Pancreas (tissue), 10 donors: ENCODE data around the gene ZNF443. TPM values are rescaled to one million over a fixed set of nuclear protein-coding genes. Genes with fewer than 3 reads are reported as not detected.
"Not testable (repeated sequence)": the region's sequence is repeated elsewhere in the genome, so short reads cannot be mapped to it uniquely, and the experiment has no call there.

Experiments
- ATAC-seq, 4 donors: fragments of 200-7000 bp; cut with Tn5 transposase; one replicate each; pipeline versions ENCODE4 v1.8.0 to v1.9.1; 2020; ENCODE audit warnings: mild to moderate bottlenecking in 4 of 4, moderate library complexity in 4 of 4
- DNase-seq, 6 donors: peaks; one replicate each; pipeline ENCODE4 v3.0.0-alpha.2; 2020
- FAIRE-seq: peaks from 2 replicates; lab custom pipeline; 2012; peaks lifted over from hg19 to GRCh38; lab: Jason Lieb, UNC
- H3K27ac ChIP-seq, 4 donors: fragments of 200-600 bp; sonication (generic); 1 replicate in 3 of 4; 2 replicates in 1 of 4; pipeline versions ENCODE4 v1.5.0 to v1.8.0; 2020
- H3K27me3 ChIP-seq, 4 donors: fragments of 200-600 bp; one replicate each; pipeline ENCODE4 v1.8.0; 2021
- H3K36me3 ChIP-seq, 3 donors: fragments of 200-600 bp; sonication (generic) in 1 of 3; one replicate each; pipeline versions ENCODE4 v1.5.0 to v1.8.0; 2020 to 2021
- H3K4me1 ChIP-seq, 3 donors: fragments of 200-600 bp; one replicate each; pipeline ENCODE4 v1.8.0; 2021
- H3K4me3 ChIP-seq, 4 donors: fragments of 200-600 bp; sonication (generic) in 2 of 4; one replicate each; pipeline versions ENCODE4 v1.5.0 to v1.8.0; 2020 to 2021
- H3K9me3 ChIP-seq, 4 donors: fragments of 200-600 bp; one replicate each; pipeline ENCODE4 v1.8.0; 2021
- WGBS, 2 donors: extraction: QIAGEN DNeasy Blood & Tissue Kit; methylation state at CpG; one replicate each; pipeline ENCODE4 v1.1.7; 2013; 5-methylcytosine and 5-hydroxymethylcytosine counted together
- intact Hi-C, 3 donors: fragments of 100-400 bp; cut with DNase I; formaldehyde crosslinking; loops; one replicate each; pipeline versions ENCODE4 v1.11.1 to v1.14.2; 2022
- polyA plus RNA-seq, 2 donors: library from polyadenylated mRNA; stranded (reverse); fragments of 200-250 nt; gene quantifications; one replicate each; pipeline ENCODE4 v1.2.3, GENCODE V29; 2013
- total RNA-seq, 6 donors: library from RNA; stranded (reverse); fragmentation: NEBNext Ultra II Directional in 4 of 6; extraction: Animal tissue kit (Norgen Biotek cat#: 25700) in 4 of 6; gene quantifications; one replicate each; pipeline versions ENCODE4 v1.2.1 to v1.2.4, GENCODE V29; 2021 to 2023
- TF ChIP-seq, protein P1 (sequence below), 4 donors: fragments of 200-600 bp; sonication (generic) in 3 of 4; IDR thresholded peaks; one replicate each; pipeline versions ENCODE4 v1.5.0 to v1.8.0; 2021; ENCODE audit warnings: antibody characterized with exemption in 4 of 4
- donor health status: healthy with polysubstance abuse.
- donor health status: DM: no; HTN: no; CAD: no; lungs with moderate emphysema.
- donor health status: DM: no; HTN: no; CAD: no.
- donor health status: control.
- donor health status: control.
- donor health status: Bipolar disorder and iron deficiency.
- donor health status: DM: yes; HTN: yes; CAD: no.
- donor health status: DM: no; HTN: no; CAD: no.
- donor health status: DM: no; HTN: no; CAD: no.
- donor health status: DM: yes; HTN: yes; CAD: no.

ZNF443 gene
- total RNA-seq (1 to 10 TPM; 1.2 to 3.8 (median 2.0) TPM), polyA plus RNA-seq (1 to 10 TPM; 2.4 to 3.8 TPM)

DNA sequence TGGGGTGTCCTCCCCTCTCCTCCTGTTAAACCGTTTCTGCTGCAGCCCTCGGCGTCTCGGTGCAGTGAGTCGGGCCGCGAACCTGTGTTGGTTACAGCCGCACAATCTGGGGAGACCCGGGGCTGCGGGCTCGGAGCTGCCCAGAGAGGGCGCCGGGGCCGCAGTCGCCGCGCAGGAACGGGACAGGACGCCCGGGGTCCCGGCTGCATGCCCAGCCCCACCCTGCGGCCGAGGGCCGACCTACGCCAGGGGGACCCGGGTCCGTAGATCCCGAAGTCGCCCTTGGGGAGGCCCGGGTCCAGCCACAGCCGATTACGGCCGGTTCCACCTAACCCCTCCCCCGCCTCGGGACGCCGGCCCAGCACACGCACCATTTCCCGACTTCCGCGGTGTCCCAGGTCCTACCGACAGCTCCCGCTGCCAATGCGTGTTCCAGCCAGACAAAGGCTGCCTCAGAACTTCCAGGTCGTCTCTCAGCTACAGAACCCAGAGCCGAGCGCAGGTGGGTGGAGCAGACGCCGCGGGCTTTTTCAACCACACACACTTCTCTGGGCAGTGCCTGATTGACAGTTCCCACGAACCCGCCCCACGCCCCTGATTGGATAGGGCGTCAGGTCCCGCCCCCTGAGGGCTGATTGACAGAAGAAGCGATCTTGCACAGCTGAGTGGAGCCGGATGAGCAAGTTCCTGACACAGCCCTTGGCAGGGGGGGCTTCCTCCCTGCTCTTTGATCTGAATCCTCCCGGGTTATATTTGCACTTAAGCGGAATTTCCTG is at the start of gene ZNF443:
TSS of gene ZNF443 (minus strand) at position 481 of the 776 bp plus-strand sequence. CDS start at position 374, 107 bp downstream.
- H3K36me3 ChIP-seq: no peaks in the 10 kb centered on the region
- FAIRE-seq (peak; percentile 93), ATAC-seq (peak; percentile 96 to 99 (median 96)), DNase-seq (peak; percentile 97 to 100 (median 99))
- H3K4me1 ChIP-seq: no peaks in the 10 kb centered on the region
- H3K4me3 ChIP-seq: peak within 1 kb of the TSS; percentile 53 to 67 (median 54)
- 0% methylated on average over 57 to 59 of the region's 59 CpGs for WGBS, 2 donors
- H3K9me3 ChIP-seq: no peaks in the 10 kb centered on the region
- no peaks in the 10 kb centered on the region for H3K27me3 ChIP-seq
- intact Hi-C loops: no loop called here
- peak within 1 kb of the TSS; percentile 71 to 86 (median 82) for H3K27ac ChIP-seq
- TF ChIP-seq, protein P1, sequence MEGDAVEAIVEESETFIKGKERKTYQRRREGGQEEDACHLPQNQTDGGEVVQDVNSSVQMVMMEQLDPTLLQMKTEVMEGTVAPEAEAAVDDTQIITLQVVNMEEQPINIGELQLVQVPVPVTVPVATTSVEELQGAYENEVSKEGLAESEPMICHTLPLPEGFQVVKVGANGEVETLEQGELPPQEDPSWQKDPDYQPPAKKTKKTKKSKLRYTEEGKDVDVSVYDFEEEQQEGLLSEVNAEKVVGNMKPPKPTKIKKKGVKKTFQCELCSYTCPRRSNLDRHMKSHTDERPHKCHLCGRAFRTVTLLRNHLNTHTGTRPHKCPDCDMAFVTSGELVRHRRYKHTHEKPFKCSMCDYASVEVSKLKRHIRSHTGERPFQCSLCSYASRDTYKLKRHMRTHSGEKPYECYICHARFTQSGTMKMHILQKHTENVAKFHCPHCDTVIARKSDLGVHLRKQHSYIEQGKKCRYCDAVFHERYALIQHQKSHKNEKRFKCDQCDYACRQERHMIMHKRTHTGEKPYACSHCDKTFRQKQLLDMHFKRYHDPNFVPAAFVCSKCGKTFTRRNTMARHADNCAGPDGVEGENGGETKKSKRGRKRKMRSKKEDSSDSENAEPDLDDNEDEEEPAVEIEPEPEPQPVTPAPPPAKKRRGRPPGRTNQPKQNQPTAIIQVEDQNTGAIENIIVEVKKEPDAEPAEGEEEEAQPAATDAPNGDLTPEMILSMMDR (IDR thresholded peaks at IDR 0.05): no peak

DNA sequence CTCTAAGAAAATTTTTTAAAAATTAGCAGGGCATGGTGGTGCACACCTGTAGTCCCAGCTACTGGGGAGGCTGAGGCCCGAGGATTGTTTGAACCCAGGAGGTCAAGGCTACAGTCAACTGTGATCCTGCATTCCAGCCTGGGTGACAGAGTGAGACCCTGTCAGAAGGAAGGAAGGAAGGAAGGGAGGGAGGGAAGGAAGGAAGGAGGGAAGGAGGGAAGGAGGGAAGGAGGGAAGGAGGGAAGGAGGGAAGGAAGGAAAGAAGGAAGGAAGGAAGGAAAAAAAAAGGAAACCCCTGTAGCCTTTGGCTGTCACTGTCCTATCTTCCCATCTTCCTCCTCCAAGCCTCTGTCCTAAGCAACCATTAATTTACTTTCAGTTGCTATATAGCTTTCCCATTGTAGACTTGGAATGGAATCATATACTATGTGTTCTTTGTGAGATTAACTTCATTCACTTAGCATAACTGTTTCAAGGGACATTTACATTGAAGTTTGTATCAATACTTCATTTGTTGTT is 45.5 kb upstream of the ZNF443 start:
- H3K4me1 ChIP-seq, H3K36me3 ChIP-seq, FAIRE-seq, H3K27ac ChIP-seq, DNase-seq, H3K9me3 ChIP-seq, intact Hi-C loops, H3K4me3 ChIP-seq, H3K27me3 ChIP-seq, ATAC-seq: not testable (repeated sequence)
- 82 to 90% methylated on average over 1 of the region's 1 CpG for WGBS, 2 donors

DNA sequence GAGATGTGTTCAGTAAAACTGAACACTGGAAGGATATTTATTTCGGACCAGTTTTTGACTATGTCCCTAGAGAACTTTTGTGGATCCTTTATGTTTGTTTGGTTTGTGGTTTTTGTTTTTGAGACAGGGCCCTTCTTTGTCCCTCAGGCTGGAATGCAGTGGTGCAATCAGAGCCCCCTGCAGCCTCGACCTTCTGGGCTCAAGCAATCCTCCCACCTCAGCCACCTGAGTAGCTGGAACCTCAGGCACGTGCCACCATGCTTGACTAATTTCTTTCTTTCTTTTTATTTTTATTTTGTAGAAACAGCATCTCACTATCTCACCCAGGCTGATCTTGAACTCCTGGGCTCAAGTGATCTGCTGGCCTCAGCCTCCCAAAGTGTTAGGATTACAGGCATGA is 44.8 kb upstream of the ZNF443 start:
- TF ChIP-seq, protein P1 (IDR thresholded peaks at IDR 0.05): no peak
- Histone ChIP-seq H3K27me3 (no peaks in the 10 kb centered on the region), H3K36me3 (no peaks in the 10 kb centered on the region), H3K27ac (peak overlapping the region in 1 of 4 donors; percentile 63), H3K4me1 (peaks cover 0 to 8% (median 4%) of the 10 kb centered on the region in 3 donors), H3K9me3 (no peaks in the 10 kb centered on the region), H3K4me3 (no peak overlapping the region)
- FAIRE-seq: no peak
- intact Hi-C loops: no loop called here
- ATAC-seq: no peak
- 53 to 79% methylated on average over 3 of the region's 3 CpGs for WGBS, 2 donors
- no peak for DNase-seq

DNA sequence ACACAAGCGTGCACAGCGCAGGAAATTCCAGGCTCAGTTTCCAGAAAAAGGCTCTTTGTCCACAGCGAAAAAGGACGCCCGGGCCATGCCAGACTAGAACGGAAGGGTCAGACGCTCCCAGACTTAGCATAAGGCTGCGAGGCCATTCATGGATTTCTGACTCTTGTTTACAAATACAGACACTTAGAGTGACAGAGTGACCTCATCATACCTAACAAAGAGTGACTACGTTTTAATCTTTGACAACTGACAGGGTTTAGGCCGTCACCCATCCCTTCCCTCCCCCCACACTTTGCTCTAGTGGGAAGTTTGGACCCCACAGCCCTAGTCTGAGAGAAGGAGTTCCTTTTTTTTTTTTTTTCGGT is 44.2 kb upstream of the ZNF443 start:
- no peaks in the 10 kb centered on the region for H3K27me3 ChIP-seq
- DNase-seq: no peak
- ATAC-seq: peak; percentile 45 to 59 (median 56)
- 1 to 2% methylated on average over 11 of the region's 11 CpGs for WGBS, 2 donors
- H3K36me3 ChIP-seq: no peaks in the 10 kb centered on the region
- H3K4me1 ChIP-seq: peaks cover 0 to 8% (median 4%) of the 10 kb centered on the region in 3 donors
- TF ChIP-seq, protein P1 (IDR thresholded peaks at IDR 0.05): no peak
- peak overlapping the region; percentile 45 to 95 (median 88) for H3K4me3 ChIP-seq
- intact Hi-C loops: no loop called here
- peak overlapping the region; percentile 46 to 68 (median 64) for H3K27ac ChIP-seq
- no peaks in the 10 kb centered on the region for H3K9me3 ChIP-seq
- no peak for FAIRE-seq

DNA sequence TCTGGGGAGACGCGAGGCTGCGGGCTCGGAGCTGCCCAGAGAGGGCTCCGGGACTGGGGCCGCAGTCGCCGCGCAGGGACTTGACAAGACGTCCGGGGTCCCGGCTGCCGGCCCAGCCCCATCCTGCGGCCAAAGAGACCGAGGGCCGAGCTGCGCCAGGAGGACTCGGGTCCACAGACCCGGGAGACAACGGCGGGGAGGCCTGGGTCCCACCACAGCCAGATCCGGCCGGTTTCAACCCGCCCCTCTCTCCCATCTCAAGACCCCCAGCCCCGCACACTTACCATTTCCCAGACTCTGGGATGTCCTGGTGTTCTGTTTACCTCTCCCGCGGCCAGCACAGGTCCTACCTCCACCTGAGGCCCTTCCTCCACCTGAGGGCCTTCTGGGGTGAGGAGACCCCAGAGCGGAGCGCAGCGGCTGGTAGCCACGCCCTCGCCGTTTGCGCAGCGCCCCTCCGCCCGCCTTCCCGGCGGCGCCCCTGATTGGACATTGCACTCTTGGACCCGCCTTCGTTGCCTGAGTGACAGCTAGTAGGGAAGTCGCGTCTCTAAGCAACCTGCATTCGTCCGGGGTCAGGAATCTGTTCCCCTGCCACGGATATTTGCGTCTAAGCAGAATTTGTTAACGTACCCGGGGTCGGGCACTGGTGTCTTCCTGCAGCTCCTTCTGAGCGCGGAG is 43.7 kb upstream of the ZNF443 start, which contains the start of gene ZNF709:
TSS of gene ZNF709 (minus strand) at position 446 of the 681 bp plus-strand sequence. CDS start at position 287, 159 bp downstream.
- no peaks in the 10 kb centered on the region for H3K27me3 ChIP-seq
- H3K9me3 ChIP-seq: no peaks in the 10 kb centered on the region
- H3K4me1 ChIP-seq: peaks cover 0 to 8% (median 4%) of the 10 kb centered on the region in 3 donors
- intact Hi-C loops: no loop called here
- DNase-seq: peak; percentile 86 to 94 (median 90)
- peak within 1 kb of the TSS; percentile 45 to 95 (median 88) for H3K4me3 ChIP-seq
- WGBS, 2 donors: 0% methylated on average over 51 to 53 of the region's 53 CpGs
- TF ChIP-seq, protein P1 (IDR thresholded peaks at IDR 0.05): no peak
- no peaks in the 10 kb centered on the region for H3K36me3 ChIP-seq
- no peak for FAIRE-seq
- H3K27ac ChIP-seq: peak within 1 kb of the TSS; percentile 46 to 68 (median 64)
- ATAC-seq: peak; percentile 98 to 100 (median 99)
